RWPE1 (cell line): ENCODE results near the gene PRMT5.
A peak's percentile ranks its signal among the peaks of the same experiment; 100 is the strongest.

Experiments used
- CTCF ChIA-PET: fragments of 350-600 bp; sonication (Branson Sonifier 250); formaldehyde crosslinking; extraction: SDS; loops from one replicate; lab custom pipeline; 2021; lab: Yijun Ruan, JAX
- POLR2A ChIA-PET: fragments of 400-600 bp; formaldehyde crosslinking; extraction: SDS; loops from one replicate; lab custom pipeline; 2020; ENCODE audit warnings: antibody characterized with exemption; ENCODE audit not compliant: low non-redundant PET; lab: Yijun Ruan, JAX
- DNase-seq: peaks from one replicate; pipeline ENCODE4 v3.0.0; 2012; ENCODE audit warnings: low spot score
- H3K27ac ChIP-seq: fragments of 450-650 bp; 2 replicates; pipeline ENCODE4 v1.5.1; 2017
- CTCF ChIP-seq: fragments of 450-650 bp; conservative IDR thresholded peaks from 2 replicates; pipeline ENCODE4 v1.5.1; 2017; ENCODE audit warnings: low read depth, mild to moderate bottlenecking

Gene PRMT5

GRCh38 chr14:22875748-22876319 is 53.3 kb downstream of the PRMT5 start:
- no peak overlapping the region for H3K27ac ChIP-seq
- no peak for TF ChIP-seq CTCF
- ChIA-PET CTCF (interaction anchor here (0.8 kb wide), 1 partner anchor 305 kb away, joined by 3 read pairs; no protein-coding TSS in a partner anchor), POLR2A (no interaction called here)
- no peak for DNase-seq

GRCh38 chr14:22875003-22875747 is 54.0 kb downstream of the PRMT5 start:
- ChIA-PET POLR2A (no interaction called here), CTCF (no interaction called here)
- no peak for DNase-seq
- TF ChIP-seq CTCF, result no peak
- H3K27ac ChIP-seq, result no peak overlapping the region

- peak; percentile 64 for TF ChIP-seq CTCF
- peak overlapping the region; percentile 99 for H3K27ac ChIP-seq
- ChIA-PET CTCF (interaction anchor here (0.5 to 3.2 kb wide), 11 partner anchors 11 to 297 kb away, joined by 3 to 40 read pairs (median 5); partner anchors contain the start of genes OXA1L and REM2), POLR2A (interaction anchor here (0.6 kb wide), 2 partner anchors 32 to 146 kb away, joined by 3 to 5 read pairs; no protein-coding TSS in a partner anchor)
- no peak for DNase-seq
Observed at GRCh38 chr14:22872833-22873520, 56.2 kb downstream of the PRMT5 start.

DNA sequence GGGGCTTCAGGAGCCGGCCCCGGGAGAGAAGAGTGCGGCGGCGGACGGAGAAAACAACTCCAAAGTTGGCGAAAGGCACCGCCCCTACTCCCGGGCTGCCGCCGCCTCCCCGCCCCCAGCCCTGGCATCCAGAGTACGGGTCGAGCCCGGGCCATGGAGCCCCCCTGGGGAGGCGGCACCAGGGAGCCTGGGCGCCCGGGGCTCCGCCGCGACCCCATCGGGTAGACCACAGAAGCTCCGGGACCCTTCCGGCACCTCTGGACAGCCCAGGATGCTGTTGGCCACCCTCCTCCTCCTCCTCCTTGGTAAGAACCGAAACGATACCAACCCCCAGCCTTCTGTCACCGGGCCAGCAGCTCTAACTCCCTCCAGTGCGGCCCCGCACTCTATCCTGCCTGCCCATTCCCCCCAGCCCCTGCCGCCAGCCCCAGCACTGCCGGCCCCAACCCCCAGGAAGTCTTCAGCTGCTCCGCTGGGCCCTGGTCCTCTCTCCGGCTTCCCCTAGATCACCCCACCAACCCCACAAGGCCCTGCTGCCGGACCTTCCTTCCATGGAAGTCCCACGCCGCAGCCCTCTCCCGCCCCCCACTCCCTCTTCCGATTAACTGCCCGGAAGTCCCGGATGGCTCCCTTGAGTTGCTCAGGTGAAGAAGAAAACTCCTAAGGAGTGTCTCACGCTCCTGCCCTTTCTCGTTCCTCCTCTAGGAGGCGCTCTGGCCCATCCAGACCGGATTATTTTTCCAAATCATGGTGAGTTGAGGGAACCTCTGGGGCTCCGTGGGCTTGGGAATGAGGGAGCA is 56.9 kb downstream of the PRMT5 start:
- peak; percentile 95 for TF ChIP-seq CTCF
- CTCF ChIA-PET, result interaction anchor here (0.5 to 3.2 kb wide), 15 partner anchors 11 to 315 kb away, joined by 3 to 40 read pairs (median 5); partner anchors contain the start of genes OXA1L and REM2
- H3K27ac ChIP-seq, result peak overlapping the region; percentile 99
- POLR2A ChIA-PET, result interaction anchor here (1.2 kb wide), 1 partner anchor 44 kb away, joined by 6 read pairs; no protein-coding TSS in a partner anchor
- DNase-seq, result peak; percentile 78

DNA sequence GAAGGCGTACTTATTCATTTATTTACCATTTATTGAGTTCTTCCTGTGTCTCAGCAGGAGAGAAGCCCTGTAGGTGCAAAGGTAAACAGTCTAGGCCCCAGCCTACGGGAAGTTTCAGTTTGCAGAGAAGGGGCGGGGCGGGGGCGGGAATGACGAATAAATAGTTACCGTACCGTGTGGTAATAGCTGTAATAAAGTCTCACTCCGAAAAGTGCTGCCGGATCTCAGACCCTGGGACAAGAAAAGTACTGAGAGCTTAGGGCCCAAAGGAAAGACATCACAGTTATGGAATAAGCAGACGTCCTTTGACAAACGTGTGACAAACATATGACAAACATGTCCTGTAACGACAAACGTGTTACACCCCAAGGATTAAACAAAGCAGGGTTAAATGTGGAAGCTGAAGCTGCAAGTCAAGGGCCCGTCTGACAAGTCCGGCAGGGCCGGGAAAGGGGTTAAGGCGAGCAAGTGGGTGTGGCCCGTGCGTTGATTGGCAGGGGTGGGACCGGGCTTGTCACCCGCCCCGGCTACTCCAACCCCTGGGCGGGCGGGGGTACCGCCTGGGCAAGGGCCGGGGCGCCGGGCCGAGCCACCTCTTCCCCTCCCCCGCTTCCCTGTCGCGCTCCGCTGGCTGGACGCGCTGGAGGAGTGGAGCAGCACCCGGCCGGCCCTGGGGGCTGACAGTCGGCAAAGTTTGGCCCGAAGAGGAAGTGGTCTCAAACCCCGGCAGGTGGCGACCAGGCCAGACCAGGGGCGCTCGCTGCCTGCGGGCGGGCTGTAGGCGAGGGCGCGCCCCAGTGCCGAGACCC is 57.7 kb downstream of the PRMT5 start, which contains the start of gene LRP10:
Gene LRP10, plus strand, starts transcription at position 517 of the 809 bp plus-strand sequence. CDS start 564 bp downstream, outside the sequence.
- peak within 1 kb of the TSS; percentile 99 for H3K27ac ChIP-seq
- peak; percentile 86 for DNase-seq
- ChIA-PET POLR2A (interaction anchor here (0.6 to 1.2 kb wide), 2 partner anchors 44 to 319 kb away, joined by 6 to 7 read pairs; no protein-coding TSS in a partner anchor), CTCF (interaction anchor here (0.5 to 3.2 kb wide), 7 partner anchors 12 to 314 kb away, joined by 3 to 40 read pairs (median 6); partner anchors contain the start of gene REM2)
- TF ChIP-seq CTCF, result no peak
